Erythroblast (primary cell): ENCODE data around the gene MYL4.

Experiments used
- GATA1 ChIP-seq: IDR thresholded peaks from 2 replicates; pipeline ENCODE4 v1.6.1; 2011; ENCODE audit warnings: low read depth, mild to moderate bottlenecking, control low read depth, low read length, moderate library complexity
- POLR2A ChIP-seq: IDR thresholded peaks from 2 replicates; pipeline ENCODE4 v1.6.1; 2011; ENCODE audit warnings: mild to moderate bottlenecking, low read length

- TF ChIP-seq POLR2A (no peak), GATA1 (no peak)
Observed at GRCh38 chr17:47243737-47244598, 34.8 kb downstream of the MYL4 start.
